Right lobe of liver (tissue), 4 donors: ENCODE data around the gene PCLO.

Experiments
- POLR2A ChIP-seq: fragments of 450-650 bp; IDR thresholded peaks from one replicate; pipeline ENCODE4 v1.6.1; 2017; ENCODE audit warnings: antibody characterized with exemption, mild to moderate bottlenecking
- TF ChIP-seq, protein P1 (sequence below), 4 donors: fragments of 200-600 bp in 3 of 4; fragments of 450-650 bp in 1 of 4; IDR thresholded peaks; one replicate each; pipeline versions ENCODE4 v1.5.1 to v1.8.0; 2016 to 2022; ENCODE audit warnings: antibody characterized with exemption in 4 of 4, mild to moderate bottlenecking in 2 of 4
- donor health status: DM: no; HTN: no; CAD: no.
- donor health status: DM: no; HTN: no; CAD: no.
- donor health status: DM: no; HTN: yes; CAD: no.

DNA sequence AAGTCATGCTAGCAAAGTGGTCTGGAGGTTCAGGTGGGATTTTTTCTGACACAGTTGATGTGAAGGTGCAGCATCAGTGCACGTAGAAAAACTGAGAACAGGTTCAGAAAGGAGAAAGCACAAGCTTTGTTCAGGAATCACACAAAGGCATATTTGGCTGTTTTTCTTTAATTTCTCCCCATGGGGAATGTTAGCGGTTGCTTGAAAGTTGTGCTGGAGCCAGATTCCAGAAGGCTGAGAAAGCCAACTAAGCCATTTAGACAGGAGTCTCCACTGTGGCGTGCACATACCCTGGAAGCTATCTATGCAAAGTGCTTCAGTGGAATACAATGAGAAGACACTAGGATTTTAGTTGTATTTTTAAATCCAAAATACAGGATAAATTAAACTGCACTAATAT is 201.4 kb downstream of the PCLO start:
- TF ChIP-seq, protein P1, sequence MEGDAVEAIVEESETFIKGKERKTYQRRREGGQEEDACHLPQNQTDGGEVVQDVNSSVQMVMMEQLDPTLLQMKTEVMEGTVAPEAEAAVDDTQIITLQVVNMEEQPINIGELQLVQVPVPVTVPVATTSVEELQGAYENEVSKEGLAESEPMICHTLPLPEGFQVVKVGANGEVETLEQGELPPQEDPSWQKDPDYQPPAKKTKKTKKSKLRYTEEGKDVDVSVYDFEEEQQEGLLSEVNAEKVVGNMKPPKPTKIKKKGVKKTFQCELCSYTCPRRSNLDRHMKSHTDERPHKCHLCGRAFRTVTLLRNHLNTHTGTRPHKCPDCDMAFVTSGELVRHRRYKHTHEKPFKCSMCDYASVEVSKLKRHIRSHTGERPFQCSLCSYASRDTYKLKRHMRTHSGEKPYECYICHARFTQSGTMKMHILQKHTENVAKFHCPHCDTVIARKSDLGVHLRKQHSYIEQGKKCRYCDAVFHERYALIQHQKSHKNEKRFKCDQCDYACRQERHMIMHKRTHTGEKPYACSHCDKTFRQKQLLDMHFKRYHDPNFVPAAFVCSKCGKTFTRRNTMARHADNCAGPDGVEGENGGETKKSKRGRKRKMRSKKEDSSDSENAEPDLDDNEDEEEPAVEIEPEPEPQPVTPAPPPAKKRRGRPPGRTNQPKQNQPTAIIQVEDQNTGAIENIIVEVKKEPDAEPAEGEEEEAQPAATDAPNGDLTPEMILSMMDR (IDR thresholded peaks at IDR 0.05), result no peak
- no peak for TF ChIP-seq POLR2A
